Astrocyte (in vitro differentiated cells and primary cell): ENCODE measurements around the gene MEIS3. TPM values are rescaled to one million over a fixed set of nuclear protein-coding genes. Genes with fewer than 3 reads are reported as not detected.
"Not testable (repeated sequence)": the region's sequence is repeated elsewhere in the genome, so short reads cannot be mapped to it uniquely, and the experiment has no call there.

Experiments
- DNase-seq: peaks from one replicate; pipeline ENCODE4 v3.0.0-alpha.2; 2010; ENCODE audit warnings: low read depth
- FAIRE-seq: peaks from 2 replicates; lab custom pipeline; 2011; peaks lifted over from hg19 to GRCh38; lab: Jason Lieb, UNC
- H2AFZ ChIP-seq: 2 replicates; pipeline ENCODE4 v1.6.0; 2012; ENCODE audit warnings: low read depth, low read length, inconsistent platforms
- H3K27ac ChIP-seq: 2 replicates; pipeline ENCODE4 v1.5.1; 2011; ENCODE audit warnings: low read depth, low read length, inconsistent platforms
- H3K27me3 ChIP-seq: 2 replicates; pipeline ENCODE4 v1.6.0; 2011; ENCODE audit warnings: low read length, inconsistent platforms; ENCODE audit not compliant: insufficient read depth
- H3K36me3 ChIP-seq: 2 replicates; pipeline ENCODE4 v1.5.1; 2011; ENCODE audit warnings: low read length, inconsistent platforms; ENCODE audit not compliant: insufficient read depth
- H3K4me1 ChIP-seq: 2 replicates; pipeline ENCODE4 v1.5.1; 2011; ENCODE audit warnings: low read length, inconsistent platforms; ENCODE audit not compliant: insufficient read depth
- H3K4me2 ChIP-seq: 2 replicates; pipeline ENCODE4 v1.6.0; 2012; ENCODE audit warnings: low read length, inconsistent platforms
- H3K4me3 ChIP-seq: 2 replicates; pipeline ENCODE4 v1.5.1; 2011; ENCODE audit warnings: low read depth, mild to moderate bottlenecking, low read length, inconsistent platforms; ENCODE audit not compliant: insufficient read depth
- H3K79me2 ChIP-seq: 2 replicates; pipeline ENCODE4 v1.6.0; 2012; ENCODE audit warnings: mild to moderate bottlenecking, low read length, inconsistent platforms; ENCODE audit not compliant: insufficient read depth
- H3K9ac ChIP-seq: 2 replicates; pipeline ENCODE4 v1.6.0; 2012; ENCODE audit warnings: mild to moderate bottlenecking, low read length, inconsistent platforms
- H3K9me3 ChIP-seq: 2 replicates; pipeline ENCODE4 v1.5.1; 2012; ENCODE audit warnings: low read depth, mild to moderate bottlenecking, low read length, inconsistent platforms; ENCODE audit not compliant: insufficient read depth
- H4K20me1 ChIP-seq: 2 replicates; pipeline ENCODE4 v1.6.0; 2012; ENCODE audit warnings: low read length, inconsistent platforms; ENCODE audit not compliant: insufficient read depth
- H3K27ac Mint-ChIP-seq: one replicate; pipeline ENCODE4 v1.8.0; 2021; ENCODE audit warnings: mild to moderate bottlenecking, mixed read lengths; ENCODE audit not compliant: unreplicated experiment
- H3K27me3 Mint-ChIP-seq: one replicate; pipeline ENCODE4 v1.8.0; 2021; ENCODE audit warnings: low read depth, mixed read lengths; ENCODE audit not compliant: unreplicated experiment
- H3K36me3 Mint-ChIP-seq: one replicate; pipeline ENCODE4 v1.8.0; 2021; ENCODE audit warnings: low read depth, mixed read lengths; ENCODE audit not compliant: unreplicated experiment
- H3K4me1 Mint-ChIP-seq: one replicate; pipeline ENCODE4 v1.8.0; 2021; ENCODE audit warnings: low read depth, mixed read lengths; ENCODE audit not compliant: unreplicated experiment
- H3K4me3 Mint-ChIP-seq: one replicate; pipeline ENCODE4 v1.8.0; 2021; ENCODE audit warnings: mild to moderate bottlenecking, moderate library complexity, mixed read lengths; ENCODE audit not compliant: unreplicated experiment
- H3K9me3 Mint-ChIP-seq: one replicate; pipeline ENCODE4 v1.8.0; 2021; ENCODE audit warnings: mild to moderate bottlenecking, mixed read lengths; ENCODE audit not compliant: unreplicated experiment
- CTCF ChIP-seq: IDR thresholded peaks from 2 replicates; pipeline ENCODE4 v1.5.1; 2011; ENCODE audit warnings: low read depth, mild to moderate bottlenecking, inconsistent platforms, low read length, moderate library complexity; ENCODE audit not compliant: insufficient read depth
- EZH2 ChIP-seq: IDR thresholded peaks from 2 replicates; pipeline ENCODE4 v1.6.1; 2012; ENCODE audit warnings: mild to moderate bottlenecking, low read length, inconsistent platforms; ENCODE audit not compliant: insufficient read depth
- total RNA-seq: library from RNA; stranded (reverse); gene quantifications from 2 replicates; pipeline ENCODE4 v1.2.1, GENCODE V29; 2021

Gene MEIS3
- total RNA-seq, 1 donor from 2014 or later: 71.1 TPM

GRCh38 chr19:47372603-47373002 is 46.7 kb downstream of the MEIS3 start:
- Histone ChIP-seq H4K20me1 (peaks cover 45% of the 10 kb centered on the region), H3K4me1 (peaks cover 10% of the 10 kb centered on the region), H3K27ac (no peak overlapping the region), H3K36me3 (peaks cover 2% of the 10 kb centered on the region), H3K9me3 (no peaks in the 10 kb centered on the region), H2AFZ (no peak overlapping the region), H3K4me3 (no peak overlapping the region), H3K4me2 (no peak overlapping the region), H3K27me3 (no peaks in the 10 kb centered on the region), H3K79me2 (peaks cover 3% of the 10 kb centered on the region), H3K9ac (no peak overlapping the region)
- peaks cover 5% of the 10 kb centered on the region for H3K4me1 Mint-ChIP-seq
- H3K36me3 Mint-ChIP-seq: peaks cover 18% of the 10 kb centered on the region
- no peak overlapping the region for H3K4me3 Mint-ChIP-seq
- H3K27ac Mint-ChIP-seq: no peak overlapping the region
- FAIRE-seq (no peak), DNase-seq (no peak)
- H3K9me3 Mint-ChIP-seq: no peaks in the 10 kb centered on the region
- TF ChIP-seq EZH2 (no peak), CTCF (no peak)
- H3K27me3 Mint-ChIP-seq: no peaks in the 10 kb centered on the region

DNA sequence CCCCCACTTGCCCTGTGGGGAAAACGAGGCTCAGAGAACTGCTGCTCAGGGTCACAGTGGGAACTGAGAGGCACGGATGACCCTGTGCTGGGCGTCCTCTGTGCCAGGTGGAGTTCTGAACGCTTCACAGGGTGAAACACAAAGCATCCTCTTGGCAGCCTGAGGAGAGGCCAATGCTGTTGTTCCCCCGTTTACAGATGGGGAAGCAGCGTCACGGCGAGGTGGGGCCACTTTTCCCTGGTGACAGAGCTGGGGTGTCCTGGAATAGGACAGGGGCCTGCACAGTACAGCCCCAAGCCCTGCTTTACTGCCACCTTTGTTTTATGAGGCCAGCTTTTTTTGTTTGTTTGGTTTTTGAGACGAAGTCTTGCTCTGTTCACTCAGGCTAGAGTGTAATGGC is 48.1 kb downstream of the MEIS3 start:
- TF ChIP-seq CTCF: no peak
- no peak for TF ChIP-seq EZH2
- Mint-ChIP-seq H3K4me3 (no peak overlapping the region), H3K4me1 (peaks cover 5% of the 10 kb centered on the region), H3K9me3 (no peaks in the 10 kb centered on the region), H3K36me3 (peaks cover 19% of the 10 kb centered on the region), H3K27me3 (no peaks in the 10 kb centered on the region), H3K27ac (no peak overlapping the region)
- Histone ChIP-seq H3K4me2 (no peak overlapping the region), H3K36me3 (peaks cover 2% of the 10 kb centered on the region), H3K9me3 (no peaks in the 10 kb centered on the region), H2AFZ (no peak overlapping the region), H3K9ac (no peak overlapping the region), H3K4me3 (no peak overlapping the region), H3K27ac (no peak overlapping the region), H4K20me1 (peaks cover 45% of the 10 kb centered on the region), H3K27me3 (no peaks in the 10 kb centered on the region), H3K4me1 (peaks cover 10% of the 10 kb centered on the region), H3K79me2 (peaks cover 3% of the 10 kb centered on the region)
- no peak for FAIRE-seq
- no peak for DNase-seq

GRCh38 chr19:47370045-47370611 is 49.2 kb downstream of the MEIS3 start:
- Histone ChIP-seq H3K9ac (no peak overlapping the region), H3K36me3 (no peaks in the 10 kb centered on the region)
- no peak for FAIRE-seq

DNA sequence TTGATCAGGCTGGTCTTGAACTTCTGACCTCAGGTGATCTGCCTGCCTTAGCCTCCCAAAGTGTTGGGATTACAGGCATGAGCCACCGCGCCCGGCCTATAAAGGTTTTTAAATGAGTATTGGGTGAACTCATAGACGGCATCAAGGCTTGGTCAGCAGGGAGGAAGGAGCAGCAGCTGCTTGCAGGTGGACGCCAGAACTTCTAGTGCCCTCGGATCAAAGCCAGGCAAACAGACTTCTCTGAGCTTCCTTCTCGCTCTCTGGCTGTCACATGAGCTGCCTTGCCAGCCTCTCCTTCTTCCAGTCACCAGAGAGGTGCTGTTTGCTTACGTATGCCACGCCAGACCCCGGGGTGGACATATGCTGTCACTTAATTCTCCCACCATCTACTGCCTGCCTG is 53.9 kb downstream of the MEIS3 start:
- not testable (repeated sequence) for H3K9me3 Mint-ChIP-seq, FAIRE-seq, H3K9ac ChIP-seq, H3K4me3 Mint-ChIP-seq, H3K9me3 ChIP-seq, H3K79me2 ChIP-seq, DNase-seq, H3K27ac Mint-ChIP-seq, H3K4me1 Mint-ChIP-seq, H3K27ac ChIP-seq, H2AFZ ChIP-seq, H3K27me3 Mint-ChIP-seq, H3K4me3 ChIP-seq, H3K4me2 ChIP-seq, H3K27me3 ChIP-seq
- peaks cover 19% of the 10 kb centered on the region for H3K36me3 ChIP-seq
- peaks cover 13% of the 10 kb centered on the region for H3K4me1 ChIP-seq
- peaks cover 24% of the 10 kb centered on the region for H3K36me3 Mint-ChIP-seq
- H4K20me1 ChIP-seq: peaks cover 36% of the 10 kb centered on the region

More at GRCh38 chr19:47370045-47370611, 49.2 kb downstream of the MEIS3 start:
- H2AFZ ChIP-seq: no peak overlapping the region
- H3K4me2 ChIP-seq: peak overlapping the region; percentile 33
- H3K4me1 ChIP-seq: peaks cover 10% of the 10 kb centered on the region
- Mint-ChIP-seq H3K4me3 (peak overlapping the region; percentile 14), H3K36me3 (peaks cover 21% of the 10 kb centered on the region), H3K4me1 (peaks cover 5% of the 10 kb centered on the region), H3K27me3 (no peaks in the 10 kb centered on the region), H3K9me3 (no peaks in the 10 kb centered on the region), H3K27ac (no peak overlapping the region)
- peaks cover 3% of the 10 kb centered on the region for H3K79me2 ChIP-seq
- DNase-seq: peak; percentile 48
- H3K27me3 ChIP-seq: no peaks in the 10 kb centered on the region
- TF ChIP-seq EZH2: no peak
- TF ChIP-seq CTCF: no peak
- H3K4me3 ChIP-seq: no peak overlapping the region
- no peaks in the 10 kb centered on the region for H3K9me3 ChIP-seq
- H3K27ac ChIP-seq: no peak overlapping the region
- H4K20me1 ChIP-seq: peaks cover 41% of the 10 kb centered on the region
